ENCODE results near the gene REPS1.
"Not testable (repeated sequence)": the region's sequence is repeated elsewhere in the genome, so short reads cannot be mapped to it uniquely, and the experiment has no call there.

DNA sequence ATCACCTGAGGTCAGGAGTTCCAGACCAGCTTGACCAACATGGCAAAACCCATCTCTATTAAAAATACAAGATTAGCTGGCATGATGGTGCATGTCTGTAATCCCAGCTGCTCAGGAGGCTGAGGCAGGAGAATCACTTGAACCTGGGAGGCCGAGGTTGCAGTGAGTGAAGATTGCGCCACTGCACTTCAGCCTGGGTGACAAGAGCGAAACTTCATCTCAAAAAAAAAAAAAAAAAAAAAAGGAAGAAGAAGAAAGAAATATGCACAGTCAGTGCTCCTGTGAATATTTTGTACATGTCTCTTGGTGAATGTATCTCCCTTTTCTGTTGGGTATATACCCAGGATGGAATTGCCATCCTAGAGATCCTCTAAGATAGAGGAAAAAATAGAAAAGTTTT is 37.4 kb upstream of the REPS1 start:
- not testable (repeated sequence) for TF ChIP-seq CTCF, POLR2A, POLR2AphosphoS5 (IDR thresholded peaks at IDR 0.05)

All from prostate gland (tissue), 2 donors.